Hepatic stellate cell (primary cell): ENCODE data around the gene HSD17B11.
"Not testable (repeated sequence)": the region's sequence is repeated elsewhere in the genome, so short reads cannot be mapped to it uniquely, and the experiment has no call there.

Source experiments
- DNase-seq: peaks from one replicate; pipeline ENCODE4 v3.0.0; 2011; ENCODE audit warnings: low spot score

The HSD17B11 gene

DNA sequence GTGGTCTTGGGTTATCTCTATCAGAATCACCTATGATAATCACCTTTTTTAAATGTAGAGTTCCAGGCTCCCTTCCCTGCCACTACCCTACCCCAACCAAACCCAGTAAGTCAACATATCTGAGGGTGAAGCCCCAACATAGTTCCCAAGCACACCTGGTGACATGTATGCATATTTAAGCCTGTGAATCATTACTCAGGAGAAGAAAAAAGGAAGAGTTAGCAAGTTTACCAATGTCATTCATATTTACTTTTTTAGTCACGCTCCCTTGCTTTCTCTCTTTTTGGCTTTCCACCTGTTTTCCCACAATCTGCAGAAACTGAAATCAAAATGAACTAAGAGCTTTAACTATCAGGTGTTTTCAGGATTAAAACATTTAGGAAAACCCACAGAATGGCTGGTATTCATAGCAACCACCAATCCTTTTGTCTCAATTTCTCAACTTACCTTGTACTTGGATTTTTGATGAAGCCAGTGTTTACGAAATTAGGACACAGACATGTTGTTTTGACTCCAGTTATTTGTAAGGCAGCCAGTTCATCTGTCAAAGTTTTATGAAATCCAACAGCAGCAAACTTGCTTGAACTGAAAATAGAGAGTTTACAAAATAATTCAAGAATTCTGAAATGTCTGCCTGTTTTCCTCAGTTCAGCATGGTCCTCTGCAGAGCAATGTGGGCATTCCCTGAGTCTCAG, 34.0 kb downstream of the HSD17B11 start:
- DNase-seq: no peak

DNA sequence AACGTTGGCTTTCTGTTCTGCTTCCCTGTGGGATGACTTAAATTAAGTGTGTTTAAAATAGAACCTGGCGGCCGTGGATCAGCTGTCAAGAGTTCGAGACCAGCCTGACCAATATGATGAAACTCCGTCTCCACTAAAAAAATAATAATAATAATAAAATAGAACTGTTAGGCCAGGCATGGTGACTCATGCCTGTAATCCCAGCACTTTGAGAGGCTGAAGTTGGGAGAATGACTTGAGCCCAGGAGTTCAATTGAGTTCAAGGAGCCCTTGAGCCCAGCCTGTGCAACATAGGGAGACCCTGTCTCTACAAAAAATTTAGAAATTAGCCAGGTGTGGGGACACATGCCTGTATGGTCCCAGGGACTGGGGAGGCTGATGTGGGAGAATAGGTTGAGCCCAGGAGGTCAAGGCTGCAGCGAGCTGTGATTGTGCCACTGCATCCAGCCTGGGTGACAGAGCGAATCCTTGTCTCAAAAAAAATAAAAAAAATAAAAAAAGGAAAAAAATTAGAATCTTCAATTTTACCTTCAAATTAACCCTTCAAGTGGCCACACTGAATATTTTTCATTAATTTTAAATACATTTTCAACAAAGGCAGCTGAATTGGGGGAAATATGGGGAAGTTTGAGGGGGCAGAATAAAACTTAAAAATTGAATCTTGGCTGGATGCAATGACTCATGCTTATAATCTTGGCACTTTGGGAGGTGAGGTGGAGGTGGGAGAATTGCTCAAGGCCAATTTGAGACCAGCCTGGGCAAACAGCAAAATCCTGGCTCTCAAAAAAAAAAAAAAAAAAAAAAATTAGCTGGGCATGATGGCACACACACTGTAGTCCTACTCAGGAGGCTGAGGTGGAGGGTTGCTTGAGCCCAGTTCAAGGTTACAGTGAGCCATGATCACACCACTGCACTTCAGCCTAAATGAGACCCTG, 36.6 kb downstream of the HSD17B11 start:
- no peak for DNase-seq

DNA sequence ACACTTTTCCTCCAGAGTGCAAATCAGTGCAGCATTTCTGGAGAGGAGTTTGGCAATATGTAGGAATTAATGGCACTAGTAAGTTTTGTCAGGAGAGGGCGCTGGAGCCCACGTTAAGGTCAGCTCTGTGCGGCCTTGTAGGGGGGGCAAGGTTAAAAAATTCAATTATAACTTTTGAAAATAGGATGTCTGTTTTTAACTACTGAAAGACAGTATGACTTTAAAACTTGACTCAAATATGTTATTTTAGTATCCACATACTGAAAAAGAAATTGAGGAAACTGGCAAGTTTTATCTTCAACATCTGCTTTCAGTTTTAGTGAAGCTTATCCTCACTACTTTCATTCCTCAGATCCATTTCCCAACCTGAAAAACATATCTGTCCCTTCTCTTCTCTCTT, 37.4 kb downstream of the HSD17B11 start:
- peak; percentile 45 for DNase-seq

DNA sequence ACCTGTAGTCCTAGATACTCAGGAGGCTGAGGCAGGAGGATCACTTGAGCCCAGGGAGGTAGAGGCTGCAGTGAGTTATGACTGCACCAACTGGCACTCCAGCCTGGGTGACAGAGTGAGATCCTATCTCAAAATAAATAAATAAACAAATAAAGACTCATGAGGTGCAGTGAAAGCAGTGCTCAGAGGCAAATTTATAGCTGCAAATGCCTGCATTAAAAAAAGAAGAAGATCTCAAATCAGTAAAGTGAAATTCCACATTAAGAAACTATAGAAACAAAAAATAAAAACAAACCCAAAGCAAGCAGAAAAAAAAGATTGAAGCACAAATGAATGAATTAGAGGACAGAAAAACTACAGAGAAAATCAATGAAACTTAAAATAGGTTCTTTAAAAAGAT, 45.8 kb downstream of the HSD17B11 start:
- no peak for DNase-seq

DNA sequence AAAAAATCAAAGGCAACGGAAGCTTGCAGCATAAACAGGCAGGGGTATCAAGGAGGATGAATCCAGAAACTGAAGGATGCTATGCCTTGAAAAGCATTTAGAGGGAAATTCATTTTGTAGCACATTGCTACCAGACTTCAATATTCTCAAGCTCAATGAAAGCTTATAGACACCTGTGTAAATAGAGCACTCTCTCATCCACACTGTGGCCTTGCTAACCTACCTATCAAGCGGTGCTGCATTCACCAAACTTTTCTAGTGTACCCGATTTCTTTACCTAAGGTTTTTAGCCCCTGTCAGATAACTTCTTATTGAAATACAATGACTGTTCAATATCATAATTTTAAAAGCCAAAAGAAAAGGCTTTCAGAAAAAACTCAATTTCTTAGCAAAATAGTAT, 48.1 kb downstream of the HSD17B11 start:
- no peak for DNase-seq

DNA sequence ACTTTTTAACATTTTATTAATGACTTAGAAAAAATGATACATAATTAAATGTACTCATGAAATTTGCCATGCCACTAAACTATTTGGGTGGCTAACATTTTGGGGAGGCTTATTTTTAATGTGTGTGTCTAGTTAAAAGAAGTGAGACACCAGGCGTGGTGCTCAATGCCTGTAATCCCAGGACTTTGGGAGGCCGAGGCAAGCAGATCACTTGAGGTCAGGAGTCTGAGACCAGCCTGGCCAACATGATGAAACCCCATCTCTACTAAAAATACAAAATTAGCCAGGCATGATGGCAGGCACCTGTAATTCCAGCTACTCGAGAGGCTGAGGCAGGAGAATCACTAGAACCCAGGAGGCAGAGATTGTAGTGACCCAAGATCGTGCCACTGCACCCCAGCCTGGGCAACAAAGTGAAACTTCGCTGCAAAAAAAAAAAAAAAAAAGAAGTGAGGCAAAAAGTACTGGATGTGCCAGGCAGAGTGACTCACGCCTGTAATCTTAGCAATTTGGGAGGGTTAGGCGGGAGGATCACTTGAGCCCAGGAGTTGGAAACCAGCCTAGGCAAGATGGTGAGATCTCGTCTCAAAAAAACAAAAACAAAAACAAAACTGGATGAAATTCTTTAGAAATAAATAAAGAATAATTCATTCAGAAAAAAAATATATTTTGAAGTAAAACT, 48.9 kb downstream of the HSD17B11 start:
- not testable (repeated sequence) for DNase-seq

DNA sequence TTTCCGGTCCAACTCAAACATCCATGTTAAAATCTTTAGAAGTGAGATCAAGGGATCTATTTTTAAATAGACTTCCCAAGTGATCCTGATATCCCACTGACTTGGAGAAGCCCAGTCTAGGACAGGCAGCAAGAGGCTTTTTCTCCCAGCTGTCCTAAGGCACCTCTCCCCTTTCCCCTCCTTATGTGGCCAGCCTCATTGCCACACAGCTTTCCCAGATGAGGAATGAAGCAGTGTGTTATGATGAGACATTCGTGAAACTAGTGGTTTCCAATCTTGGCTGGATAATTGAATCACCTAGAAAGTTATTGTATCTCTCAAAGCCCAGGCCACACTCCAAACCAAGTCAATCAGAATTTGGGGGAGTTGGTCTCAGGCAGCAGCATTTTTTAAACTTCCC, 51.5 kb downstream of the HSD17B11 start:
- DNase-seq: no peak

DNA sequence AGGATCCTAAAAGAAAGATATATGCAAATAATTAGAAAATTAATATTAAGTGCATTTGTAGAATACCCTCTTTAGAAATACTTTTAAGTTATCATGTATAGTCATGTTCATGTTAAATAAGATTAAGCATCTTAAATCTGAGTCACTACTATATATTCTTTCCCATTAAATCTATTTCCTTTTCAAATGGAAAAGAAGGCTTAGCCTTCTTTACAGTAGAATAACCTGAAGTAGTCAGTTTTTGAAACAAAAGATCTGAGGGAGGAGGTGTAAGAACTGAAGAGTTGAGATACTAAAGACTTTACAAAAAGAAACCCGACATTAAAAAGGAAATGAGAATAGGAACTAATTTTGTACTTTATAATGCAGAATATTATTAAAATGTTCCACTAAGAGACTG, 53.6 kb downstream of the HSD17B11 start:
- DNase-seq: no peak

DNA sequence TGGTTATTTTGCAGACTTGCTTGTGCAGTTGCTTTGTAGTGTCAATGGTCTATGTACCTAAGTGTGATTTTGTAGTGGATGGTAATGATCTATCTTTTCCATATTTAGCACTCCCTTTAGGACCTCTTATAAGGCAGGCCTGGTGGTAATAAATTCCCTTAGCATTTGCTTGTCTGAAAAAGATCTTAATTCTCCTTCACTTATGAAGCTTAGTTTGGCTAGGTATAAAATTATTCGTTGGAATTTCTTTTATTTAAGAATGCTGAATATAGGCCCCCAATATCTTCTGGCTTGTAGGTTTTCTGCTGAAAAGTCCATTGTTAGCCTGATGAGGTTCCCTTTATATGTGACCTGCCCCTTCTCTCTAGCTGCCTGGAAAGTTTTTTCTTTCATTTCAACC, 57.7 kb downstream of the HSD17B11 start:
- DNase-seq: no peak

DNA sequence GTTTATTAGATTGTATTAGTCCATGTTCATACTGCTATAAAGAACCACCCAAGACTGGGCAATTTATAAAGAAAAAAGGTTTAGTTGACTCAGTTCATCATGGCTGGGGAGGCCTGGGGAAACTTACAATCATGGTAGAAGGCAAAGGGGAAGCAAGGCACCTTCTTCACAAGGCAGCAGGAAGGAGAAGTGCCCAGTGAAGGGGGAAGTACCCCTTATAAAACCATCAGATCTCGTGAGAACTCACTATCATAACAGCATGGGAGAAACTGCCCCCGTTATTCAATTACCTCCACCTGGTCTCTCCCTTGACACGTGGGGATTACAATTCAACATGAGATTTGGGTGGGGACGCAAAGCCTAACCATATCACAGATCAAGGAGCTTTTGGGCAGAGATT, 60.2 kb downstream of the HSD17B11 start:
- DNase-seq: no peak

DNA sequence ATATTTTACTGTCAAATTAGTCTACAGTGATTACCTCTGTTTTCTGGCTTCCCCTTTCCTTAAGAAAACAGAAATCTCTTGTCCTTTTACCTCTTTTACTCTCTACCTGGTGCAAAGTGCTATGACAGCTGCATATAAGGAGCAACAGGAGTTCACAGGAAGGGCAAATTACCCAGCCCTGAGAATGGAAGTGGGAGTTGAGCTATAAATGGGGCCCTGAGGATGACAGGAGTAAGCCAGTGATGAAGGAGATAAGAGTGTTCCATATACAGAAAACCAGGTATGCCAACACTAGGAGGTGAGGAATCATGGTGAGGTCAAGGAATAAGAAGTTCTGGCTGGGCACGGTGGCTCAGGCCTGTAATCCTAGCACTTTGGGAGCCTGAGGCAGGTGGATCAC, 63.9 kb downstream of the HSD17B11 start:
- DNase-seq: no peak

DNA sequence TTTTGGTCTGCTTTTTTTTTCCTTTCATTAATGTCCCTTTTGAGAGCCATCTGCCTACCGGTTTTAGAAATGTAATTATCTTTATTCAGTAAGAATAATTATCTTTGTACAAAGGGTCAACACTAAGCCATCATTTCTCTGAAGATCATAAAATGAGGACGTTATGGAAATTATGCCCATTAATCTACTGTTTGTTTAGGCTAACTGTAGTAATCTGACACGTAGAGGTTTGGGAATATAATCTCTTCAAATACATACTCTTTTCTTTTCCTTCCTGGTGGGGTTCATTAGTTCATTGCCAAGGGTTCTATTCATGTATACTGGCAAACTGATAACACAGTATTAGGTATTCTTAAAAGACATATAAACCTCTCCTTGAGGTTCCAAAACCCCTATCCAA, 64.5 kb downstream of the HSD17B11 start:
- no peak for DNase-seq

DNA sequence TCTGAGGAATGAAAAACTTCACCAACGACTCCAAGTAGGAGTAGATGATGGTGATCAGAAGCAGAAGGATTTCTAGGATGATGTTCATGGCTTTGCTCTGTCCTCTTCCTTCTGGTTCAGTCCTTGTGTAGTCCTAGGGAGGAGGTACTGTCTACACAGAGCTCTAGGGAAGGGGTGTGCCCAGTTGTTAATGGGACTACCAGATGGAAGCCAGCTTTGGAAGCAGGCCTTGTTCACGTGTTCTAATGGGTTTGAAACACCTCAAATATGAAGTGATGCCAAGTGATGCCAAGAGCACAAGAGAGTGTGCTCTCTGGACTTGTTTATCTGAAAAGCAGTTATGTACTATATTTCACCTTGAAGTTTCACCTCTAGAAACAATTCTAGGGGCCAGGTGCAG, 68.2 kb downstream of the HSD17B11 start, which contains the start of gene HSD17B13:
TSS of gene HSD17B13 (minus strand) at position 129 of the 400 bp plus-strand sequence. CDS start at position 88, 41 bp downstream.
- DNase-seq: no peak

DNA sequence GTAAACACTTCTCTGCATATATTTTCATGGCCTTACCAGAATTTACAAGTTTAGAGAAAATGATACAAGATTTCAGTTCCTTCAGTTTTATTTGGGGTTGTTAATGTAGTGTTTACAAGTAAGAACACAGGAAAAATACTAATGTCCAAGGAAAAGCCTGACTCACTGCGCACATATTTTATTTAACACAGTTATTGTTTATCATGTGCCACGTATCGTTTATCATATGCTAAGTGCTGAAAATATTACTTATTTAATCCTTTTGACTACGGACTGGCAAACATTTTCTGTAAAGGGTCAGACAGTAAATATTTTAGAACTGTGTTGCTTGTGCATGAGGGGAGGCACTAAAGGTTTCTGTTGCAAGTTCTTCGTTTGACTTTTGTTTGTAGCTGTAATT, 69.1 kb downstream of the HSD17B11 start:
- DNase-seq: no peak

DNA sequence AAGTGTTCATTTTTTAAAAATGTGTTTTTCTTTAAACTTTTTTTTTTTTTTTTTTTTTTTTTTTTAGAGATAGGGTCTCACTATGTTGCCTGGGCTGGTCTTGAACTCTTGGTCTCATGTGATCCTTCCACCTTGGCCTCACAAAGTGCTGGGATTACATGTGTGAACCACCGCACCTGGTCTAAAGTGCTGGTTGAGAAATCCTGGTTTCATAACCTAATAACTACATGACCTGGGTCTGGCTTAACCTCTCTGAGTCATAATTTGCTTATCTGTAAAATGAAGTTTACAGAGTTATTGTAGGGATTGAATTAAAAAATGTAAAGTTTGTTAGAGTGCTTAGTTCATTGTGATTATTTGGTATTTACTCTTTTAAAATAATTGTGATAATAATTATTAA, 73.5 kb downstream of the HSD17B11 start:
- no peak for DNase-seq

DNA sequence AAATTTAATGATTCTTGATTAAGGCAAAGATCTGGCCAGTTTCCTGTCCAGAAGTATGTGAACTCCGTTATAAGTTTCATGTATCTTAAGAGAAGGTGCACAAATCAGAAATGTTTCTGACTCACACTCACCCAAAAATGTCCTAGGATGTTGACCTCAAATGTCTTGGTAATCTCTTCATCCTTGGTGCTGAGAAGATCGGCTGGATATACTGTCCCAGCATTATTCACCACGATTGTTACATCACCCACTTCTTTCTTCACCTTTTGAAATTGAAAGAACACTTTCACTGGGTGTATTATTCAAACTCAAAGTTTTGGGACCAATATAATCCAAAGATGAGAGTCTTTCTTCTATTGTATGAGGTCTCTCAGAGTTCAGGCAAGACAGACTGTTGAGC, 74.0 kb downstream of the HSD17B11 start:
- no peak for DNase-seq

DNA sequence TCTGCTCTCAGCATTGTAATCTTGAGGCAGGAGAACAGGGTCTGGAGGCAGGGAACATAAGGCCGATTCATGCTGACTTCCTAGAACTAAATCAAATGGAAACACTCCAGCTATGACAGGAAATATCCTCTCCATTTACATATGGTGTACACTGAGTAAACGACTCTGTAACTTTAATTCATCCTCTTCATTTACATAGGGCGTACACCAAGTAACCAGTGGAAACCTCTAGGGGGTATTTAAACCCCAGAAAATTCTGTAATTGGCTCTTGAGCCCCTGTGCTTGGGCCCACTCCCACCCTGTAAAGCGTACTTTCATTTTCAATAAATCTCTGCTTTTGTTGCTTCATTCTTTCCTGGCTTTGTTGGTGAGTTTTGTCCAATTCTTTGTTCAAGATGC, 76.0 kb downstream of the HSD17B11 start:
- DNase-seq: not testable (repeated sequence)

DNA sequence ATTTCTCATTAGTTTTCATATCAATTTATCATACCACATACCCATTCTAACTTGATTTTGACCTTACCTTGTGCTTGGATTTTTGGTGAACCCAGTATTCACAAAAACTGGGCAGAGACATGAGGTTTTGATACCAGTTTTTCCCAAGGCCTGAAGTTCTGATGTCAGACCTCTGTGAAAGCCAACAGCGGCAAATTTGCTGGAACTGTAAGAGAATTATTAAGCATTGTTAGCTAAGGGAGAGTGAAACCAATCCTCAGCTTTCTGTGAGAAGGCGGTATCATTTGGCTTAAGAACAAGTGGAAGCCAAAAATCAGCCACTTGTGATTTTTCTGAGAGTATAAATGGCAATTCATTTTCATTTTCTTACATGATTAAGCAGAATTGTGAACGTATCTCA, 77.2 kb downstream of the HSD17B11 start:
- DNase-seq: no peak

DNA sequence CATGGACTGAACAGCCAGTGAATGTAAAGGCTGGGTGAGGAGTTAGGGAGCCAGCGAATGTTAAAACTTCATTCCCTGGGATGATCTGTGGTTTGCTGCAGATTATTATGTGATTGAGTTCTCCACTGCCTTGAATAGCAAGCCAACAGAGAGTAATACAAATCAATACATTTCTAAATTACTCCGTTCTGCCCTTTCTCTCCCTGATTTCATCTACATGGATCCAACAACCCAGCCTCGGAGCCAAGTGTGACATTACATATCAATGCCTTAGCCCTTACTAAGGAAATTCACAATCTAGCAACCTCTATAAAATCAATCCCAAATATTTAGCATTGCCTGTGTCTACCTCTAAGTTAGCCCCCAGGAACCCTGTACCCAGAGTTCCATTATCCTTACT, 79.3 kb downstream of the HSD17B11 start:
- no peak for DNase-seq

DNA sequence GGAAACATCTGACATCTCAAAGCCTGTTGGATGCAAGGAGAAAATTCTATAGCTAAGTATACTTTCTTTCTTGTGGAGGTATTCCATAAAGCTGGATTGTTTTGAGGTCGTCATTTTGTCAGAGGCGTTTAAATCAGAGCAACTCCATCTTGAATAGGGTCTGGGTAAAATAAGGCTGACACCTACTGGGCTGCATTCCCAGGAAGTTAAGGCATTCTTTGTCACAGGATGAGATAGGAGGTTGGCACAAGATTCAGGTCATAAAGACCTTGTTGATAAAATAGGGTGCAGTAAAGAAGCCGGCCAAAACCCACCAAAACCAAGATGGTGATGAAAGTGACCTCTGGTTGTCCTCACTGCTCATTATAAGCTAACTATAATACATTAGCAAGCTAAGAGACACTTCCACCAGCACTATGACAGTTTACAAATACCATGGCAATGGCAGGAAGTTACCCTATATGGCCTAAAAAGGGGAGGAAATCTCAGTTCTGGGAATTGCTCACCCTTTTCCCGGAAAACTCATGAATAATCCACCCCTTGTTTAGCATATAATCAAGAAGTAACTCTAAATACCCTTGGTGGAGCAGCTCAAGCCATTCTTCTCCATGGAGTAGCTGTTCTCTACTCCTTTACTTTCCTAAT, 80.2 kb downstream of the HSD17B11 start:
- DNase-seq: no peak

DNA sequence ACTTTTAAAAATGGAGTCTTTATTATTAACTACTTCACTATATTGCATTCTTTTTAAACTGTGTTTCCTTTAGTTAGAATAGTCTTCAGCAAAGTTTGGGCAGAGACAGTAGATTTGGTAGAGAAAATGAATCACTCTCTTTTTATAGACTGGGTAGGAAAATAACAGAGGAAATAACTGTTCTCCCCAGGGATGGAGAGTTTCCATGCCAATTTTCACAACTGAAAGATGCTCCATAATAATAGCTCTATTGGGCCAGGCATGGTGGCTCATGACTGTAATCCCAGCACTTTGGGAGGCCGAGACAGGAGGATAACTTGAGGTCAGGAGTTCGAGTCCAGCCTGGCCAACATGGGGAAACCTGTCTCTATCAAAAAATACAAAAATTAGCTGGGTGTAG, 81.4 kb downstream of the HSD17B11 start:
- DNase-seq: peak; percentile 58

DNA sequence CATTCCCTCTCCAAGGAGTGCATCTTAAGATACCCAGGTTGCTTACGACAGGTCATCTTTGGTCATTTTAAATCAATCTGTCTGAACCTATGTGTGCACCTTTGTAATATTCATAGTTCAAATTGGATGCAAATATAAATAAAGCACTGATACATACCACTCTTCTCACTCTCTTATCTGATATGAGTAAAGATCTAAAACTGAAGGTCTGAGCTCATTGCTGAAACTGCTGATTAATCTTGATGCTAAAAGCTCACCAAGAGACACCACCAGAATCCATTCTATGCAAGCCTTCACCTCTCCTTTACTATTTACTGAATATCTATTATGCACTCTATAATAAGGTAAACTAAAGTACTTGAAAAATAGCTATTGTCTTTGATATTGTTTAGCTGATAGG, 84.9 kb downstream of the HSD17B11 start:
- DNase-seq: no peak
